Hepatocyte (in vitro differentiated cells): ENCODE results near the gene GLIPR1.

Experiments used
- EZH2 ChIP-seq: fragments of 200-600 bp; sonication (generic); IDR thresholded peaks from 2 replicates; pipeline ENCODE4 v1.6.1; 2016; ENCODE audit warnings: antibody characterized with exemption, mild to moderate bottlenecking, borderline replicate concordance
- TF ChIP-seq, protein P1 (sequence below): fragments of 200-600 bp; sonication (generic); IDR thresholded peaks from 2 replicates; pipeline ENCODE4 v1.5.1; 2016; ENCODE audit warnings: antibody characterized with exemption, mild to moderate bottlenecking; ENCODE audit not compliant: poor library complexity

DNA sequence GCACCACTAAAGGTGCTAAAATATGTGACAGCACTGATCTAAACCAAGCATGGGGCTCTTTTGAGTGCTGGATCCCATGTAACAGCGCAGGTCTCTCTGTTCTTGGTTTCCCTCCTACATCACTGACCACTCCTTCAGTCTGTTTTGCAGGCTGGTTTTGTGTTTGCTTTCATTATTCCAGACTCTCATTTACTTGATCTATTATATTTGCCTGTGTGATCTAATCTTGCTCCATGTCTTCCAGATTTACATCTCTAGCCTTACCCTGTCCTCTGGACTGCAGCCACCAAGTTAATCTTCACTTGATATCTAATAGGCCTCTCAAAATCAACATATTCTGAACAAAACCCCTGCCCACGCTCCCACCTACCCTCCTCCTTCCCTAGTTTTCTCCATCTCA is 8.6 kb downstream of the GLIPR1 start:
- TF ChIP-seq, protein P1, sequence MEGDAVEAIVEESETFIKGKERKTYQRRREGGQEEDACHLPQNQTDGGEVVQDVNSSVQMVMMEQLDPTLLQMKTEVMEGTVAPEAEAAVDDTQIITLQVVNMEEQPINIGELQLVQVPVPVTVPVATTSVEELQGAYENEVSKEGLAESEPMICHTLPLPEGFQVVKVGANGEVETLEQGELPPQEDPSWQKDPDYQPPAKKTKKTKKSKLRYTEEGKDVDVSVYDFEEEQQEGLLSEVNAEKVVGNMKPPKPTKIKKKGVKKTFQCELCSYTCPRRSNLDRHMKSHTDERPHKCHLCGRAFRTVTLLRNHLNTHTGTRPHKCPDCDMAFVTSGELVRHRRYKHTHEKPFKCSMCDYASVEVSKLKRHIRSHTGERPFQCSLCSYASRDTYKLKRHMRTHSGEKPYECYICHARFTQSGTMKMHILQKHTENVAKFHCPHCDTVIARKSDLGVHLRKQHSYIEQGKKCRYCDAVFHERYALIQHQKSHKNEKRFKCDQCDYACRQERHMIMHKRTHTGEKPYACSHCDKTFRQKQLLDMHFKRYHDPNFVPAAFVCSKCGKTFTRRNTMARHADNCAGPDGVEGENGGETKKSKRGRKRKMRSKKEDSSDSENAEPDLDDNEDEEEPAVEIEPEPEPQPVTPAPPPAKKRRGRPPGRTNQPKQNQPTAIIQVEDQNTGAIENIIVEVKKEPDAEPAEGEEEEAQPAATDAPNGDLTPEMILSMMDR: no peak
- no peak for TF ChIP-seq EZH2
